CD14-positive monocyte (primary cell): Measurements from ENCODE around the gene GINS1. TPM values are rescaled to one million over a fixed set of nuclear protein-coding genes. Genes with fewer than 3 reads are reported as not detected.
A peak's percentile ranks its signal among the peaks of the same experiment; 100 is the strongest.

Experiments
- DNase-seq, 3 donors: peaks; one replicate each; pipeline ENCODE4 v3.0.0-alpha.2; 2011 to 2022
- H2AFZ ChIP-seq: 2 replicates; pipeline ENCODE4 v1.6.0; 2012; ENCODE audit warnings: mild to moderate bottlenecking, low read depth, low read length, inconsistent platforms; ENCODE audit not compliant: insufficient read depth, poor library complexity, severe bottlenecking
- H3K27ac ChIP-seq, 2 donors: 1 replicate in 1 of 2; 2 replicates in 1 of 2; pipeline ENCODE4 v1.5.1; 2012 to 2013; ENCODE audit warnings: low read length in 2 of 2, control low read depth in 1 of 2, inconsistent platforms in 1 of 2, low read depth in 1 of 2, mild to moderate bottlenecking in 1 of 2
- H3K27me3 ChIP-seq, 2 donors: one replicate each; pipeline versions ENCODE4 v1.6.0 to v1.6.1; 2011 to 2013; ENCODE audit warnings: low read length in 2 of 2; ENCODE audit not compliant: control insufficient read depth in 2 of 2, insufficient read depth in 2 of 2
- H3K36me3 ChIP-seq, 2 donors: replicated peaks in 1 of 2; 1 replicate in 1 of 2; 2 replicates in 1 of 2; pipeline versions ENCODE4 v1.5.1 to v1.6.1; 2012 to 2013; ENCODE audit warnings: low read length in 2 of 2, control low read depth in 1 of 2, inconsistent platforms in 1 of 2, mild to moderate bottlenecking in 1 of 2; ENCODE audit not compliant: insufficient read depth in 2 of 2, control insufficient read depth in 1 of 2
- H3K4me1 ChIP-seq, 2 donors: 1 replicate in 1 of 2; 2 replicates in 1 of 2; pipeline versions ENCODE4 v1.5.1 to v1.6.1; 2012 to 2013; ENCODE audit warnings: low read length in 2 of 2, control low read depth in 1 of 2, inconsistent platforms in 1 of 2, mild to moderate bottlenecking in 1 of 2, moderate library complexity in 1 of 2; ENCODE audit not compliant: insufficient read depth in 2 of 2, control insufficient read depth in 1 of 2
- H3K4me2 ChIP-seq: replicated peaks from 2 replicates; pipeline ENCODE3; 2012; ENCODE audit warnings: low read length, moderate library complexity, mild to moderate bottlenecking; ENCODE audit not compliant: poor library complexity, severe bottlenecking; ENCODE audit errors: extremely low read depth
- H3K4me3 ChIP-seq, 3 experiments: fragments of 200-600 bp in 1 of 3; sonication (generic) in 1 of 3; replicated peaks in 1 of 3; 1 replicate in 2 of 3; 2 replicates in 1 of 3; pipeline ENCODE4 v1.5.1; 2011 to 2013; ENCODE audit warnings: low read length in 3 of 3, mild to moderate bottlenecking in 3 of 3, control low read depth in 2 of 3, low read depth in 2 of 3, inconsistent platforms in 1 of 3, moderate library complexity in 1 of 3
- H3K79me2 ChIP-seq: 2 replicates; pipeline ENCODE4 v1.6.0; 2012; ENCODE audit warnings: mild to moderate bottlenecking, control low read depth, inconsistent platforms, low read length, moderate library complexity; ENCODE audit not compliant: insufficient read depth
- H3K9ac ChIP-seq: 2 replicates; pipeline ENCODE4 v1.6.0; 2017; ENCODE audit warnings: low read length, mild to moderate bottlenecking; ENCODE audit not compliant: insufficient read depth, poor library complexity, severe bottlenecking
- H3K9me3 ChIP-seq, 2 donors: replicated peaks in 1 of 2; 1 replicate in 1 of 2; 2 replicates in 1 of 2; pipeline versions ENCODE4 v1.5.1 to v1.6.1; 2012 to 2013; ENCODE audit warnings: low read length in 2 of 2, control low read depth in 1 of 2; ENCODE audit not compliant: control insufficient read depth in 1 of 2, insufficient read depth in 1 of 2
- H4K20me1 ChIP-seq: 2 replicates; pipeline ENCODE4 v1.6.0; 2012; ENCODE audit warnings: mild to moderate bottlenecking, low read length, control low read depth, moderate library complexity; ENCODE audit not compliant: insufficient read depth
- H3K27ac Mint-ChIP-seq, 7 donors: one replicate each; pipeline ENCODE4 v1.8.0; 2020; ENCODE audit warnings: mild to moderate bottlenecking in 7 of 7, mixed read lengths in 7 of 7, moderate library complexity in 6 of 7, inconsistent platforms in 2 of 7
- H3K27me3 Mint-ChIP-seq, 3 donors: one replicate each; pipeline ENCODE4 v1.8.0; 2021 to 2022; ENCODE audit warnings: low read depth in 3 of 3, mild to moderate bottlenecking in 3 of 3, mixed read lengths in 3 of 3, moderate library complexity in 3 of 3, inconsistent platforms in 1 of 3
- H3K36me3 Mint-ChIP-seq, 2 donors: one replicate each; pipeline ENCODE4 v1.8.0; 2020; ENCODE audit warnings: mixed read lengths in 2 of 2, inconsistent platforms in 1 of 2, mild to moderate bottlenecking in 1 of 2
- H3K4me1 Mint-ChIP-seq: one replicate; pipeline ENCODE4 v1.8.0; 2020; ENCODE audit warnings: mild to moderate bottlenecking, mixed read lengths
- H3K4me3 Mint-ChIP-seq, 2 donors: one replicate each; pipeline ENCODE4 v1.8.0; 2020; ENCODE audit warnings: mild to moderate bottlenecking in 2 of 2, mixed read lengths in 2 of 2, moderate library complexity in 1 of 2
- H3K9me3 Mint-ChIP-seq, 7 donors: one replicate each; pipeline ENCODE4 v1.8.0; 2020 to 2022; ENCODE audit warnings: mixed read lengths in 7 of 7, mild to moderate bottlenecking in 6 of 7, moderate library complexity in 6 of 7, inconsistent platforms in 2 of 7
- WGBS: methylation state at CpG from one replicate; pipeline ENCODE4 v1.1.5; 2013; ENCODE audit warnings: missing lambda C conversion rate; ENCODE audit not compliant: insufficient coverage; 5-methylcytosine and 5-hydroxymethylcytosine counted together
- intact Hi-C, 2 donors: fragments of 100-400 bp; cut with micrococcal nuclease; formaldehyde crosslinking; loops; one replicate each; pipeline versions ENCODE4 v1.15.0 to v1.15.1; 2023
- polyA plus RNA-seq, 3 donors: library from polyadenylated mRNA; depleted of rRNA in 1 of 3; unstranded in 2 of 3; stranded (reverse) in 1 of 3; fragments of 300-500 nt in 2 of 3; fragments of >200 nt in 1 of 3; fragmentation: Illumina TruSeq in 2 of 3; gene quantifications; 1 replicate in 2 of 3; 2 replicates in 1 of 3; pipeline ENCODE4 v1.2.3, GENCODE V29; 2012 to 2021
- TF ChIP-seq, protein P1 (sequence below): fragments of 200-600 bp; IDR thresholded peaks from one replicate; pipeline ENCODE4 v1.8.0; 2022; ENCODE audit warnings: antibody characterized with exemption, mild to moderate bottlenecking

GINS1 gene
- polyA plus RNA-seq, 3 donors: 0.16 to 0.48 (median 0.28) TPM

DNA sequence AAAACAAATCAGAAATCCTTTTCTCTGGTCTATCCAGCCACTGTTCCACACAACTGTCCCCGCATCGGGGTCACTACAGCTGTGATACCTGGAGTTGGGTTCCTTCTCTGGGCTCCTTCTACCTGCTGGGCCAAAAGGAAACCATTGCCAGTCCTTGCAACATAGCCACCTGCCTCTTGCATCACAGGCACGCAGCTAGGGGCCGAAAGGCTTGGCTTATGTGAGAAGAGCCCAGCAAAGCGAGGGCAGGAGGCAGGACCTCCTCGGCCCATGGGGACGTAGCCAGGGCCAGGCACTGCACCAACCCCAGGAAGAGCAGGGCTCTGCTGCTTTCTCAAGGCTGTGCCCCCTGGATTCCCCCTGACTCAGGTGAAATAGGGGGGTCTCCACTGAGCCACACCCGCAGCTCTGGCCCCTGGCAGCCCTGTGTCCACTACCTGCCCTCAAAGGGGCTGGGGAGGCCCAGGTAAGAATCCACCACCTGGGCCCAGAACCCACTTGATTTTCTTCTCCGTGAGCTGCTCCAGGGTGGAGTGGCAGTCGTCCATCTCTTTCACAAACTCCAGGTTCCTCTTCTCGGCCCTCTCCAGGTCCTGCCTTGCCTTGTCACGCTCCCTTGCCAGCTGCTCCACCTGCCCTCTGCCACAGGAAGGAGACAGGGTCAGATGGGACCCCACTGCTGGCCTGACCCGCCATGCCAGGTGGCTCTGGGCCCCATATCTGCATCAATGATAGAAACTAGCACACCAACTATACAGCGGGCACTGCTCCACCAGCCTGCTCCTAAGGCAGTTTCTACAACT lies 88.9 kb downstream of the GINS1 start:
- H3K4me2 ChIP-seq: no peak overlapping the region
- H3K4me3 ChIP-seq: no peak overlapping the region
- Mint-ChIP-seq H3K4me3 (no peak overlapping the region), H3K36me3 (no peaks in the 10 kb centered on the region), H3K4me1 (no peaks in the 10 kb centered on the region), H3K9me3 (no peaks in the 10 kb centered on the region), H3K27ac (peak overlapping the region in 1 of 7 donors; percentile 40), H3K27me3 (peaks cover 1 to 3% (median 2%) of the 10 kb centered on the region in 3 donors)
- no peaks in the 10 kb centered on the region for H3K9me3 ChIP-seq
- intact Hi-C loops: no loop called here
- no peaks in the 10 kb centered on the region for H3K36me3 ChIP-seq
- TF ChIP-seq, protein P1, sequence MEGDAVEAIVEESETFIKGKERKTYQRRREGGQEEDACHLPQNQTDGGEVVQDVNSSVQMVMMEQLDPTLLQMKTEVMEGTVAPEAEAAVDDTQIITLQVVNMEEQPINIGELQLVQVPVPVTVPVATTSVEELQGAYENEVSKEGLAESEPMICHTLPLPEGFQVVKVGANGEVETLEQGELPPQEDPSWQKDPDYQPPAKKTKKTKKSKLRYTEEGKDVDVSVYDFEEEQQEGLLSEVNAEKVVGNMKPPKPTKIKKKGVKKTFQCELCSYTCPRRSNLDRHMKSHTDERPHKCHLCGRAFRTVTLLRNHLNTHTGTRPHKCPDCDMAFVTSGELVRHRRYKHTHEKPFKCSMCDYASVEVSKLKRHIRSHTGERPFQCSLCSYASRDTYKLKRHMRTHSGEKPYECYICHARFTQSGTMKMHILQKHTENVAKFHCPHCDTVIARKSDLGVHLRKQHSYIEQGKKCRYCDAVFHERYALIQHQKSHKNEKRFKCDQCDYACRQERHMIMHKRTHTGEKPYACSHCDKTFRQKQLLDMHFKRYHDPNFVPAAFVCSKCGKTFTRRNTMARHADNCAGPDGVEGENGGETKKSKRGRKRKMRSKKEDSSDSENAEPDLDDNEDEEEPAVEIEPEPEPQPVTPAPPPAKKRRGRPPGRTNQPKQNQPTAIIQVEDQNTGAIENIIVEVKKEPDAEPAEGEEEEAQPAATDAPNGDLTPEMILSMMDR: no peak
- 84% methylated on average over 12 of the region's 14 CpGs for WGBS
- no peak overlapping the region for H3K9ac ChIP-seq
- DNase-seq: no peak
- no peak overlapping the region for H2AFZ ChIP-seq
- H3K27me3 ChIP-seq: no peaks in the 10 kb centered on the region
- no peak overlapping the region for H3K27ac ChIP-seq
- H4K20me1 ChIP-seq: no peaks in the 10 kb centered on the region
- H3K4me1 ChIP-seq: no peaks in the 10 kb centered on the region
- no peaks in the 10 kb centered on the region for H3K79me2 ChIP-seq

DNA sequence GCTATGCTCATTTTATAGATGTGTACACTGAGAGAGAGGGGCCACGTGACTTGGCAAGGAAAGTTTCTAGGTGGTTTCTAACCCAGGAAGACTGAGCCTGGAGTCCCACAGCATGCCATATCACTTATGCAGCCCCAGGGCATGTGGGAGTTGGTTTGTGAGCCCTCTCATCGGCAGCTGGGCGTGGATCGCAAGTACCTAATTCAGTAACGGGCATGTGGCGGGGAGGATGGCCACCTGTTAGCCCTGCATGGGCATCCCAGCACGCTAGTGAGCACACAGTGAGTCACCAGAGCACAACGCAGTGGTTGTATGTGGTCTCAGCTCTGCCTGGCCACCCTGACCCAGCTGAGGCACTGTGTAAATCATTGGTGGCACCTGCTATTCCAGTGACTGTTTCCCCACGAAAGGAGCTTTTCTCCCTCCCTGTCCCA lies 89.5 kb downstream of the GINS1 start:
- Mint-ChIP-seq H3K27me3 (peaks cover under 1 to 3% (median 1%) of the 10 kb centered on the region in 3 donors), H3K36me3 (no peaks in the 10 kb centered on the region), H3K27ac (no peak overlapping the region), H3K9me3 (no peaks in the 10 kb centered on the region), H3K4me1 (no peaks in the 10 kb centered on the region), H3K4me3 (no peak overlapping the region)
- Histone ChIP-seq H3K4me1 (no peaks in the 10 kb centered on the region), H3K4me2 (no peak overlapping the region), H3K27ac (no peak overlapping the region), H3K9me3 (no peaks in the 10 kb centered on the region), H3K4me3 (no peak overlapping the region), H4K20me1 (no peaks in the 10 kb centered on the region), H3K9ac (no peak overlapping the region), H3K27me3 (no peaks in the 10 kb centered on the region), H2AFZ (no peak overlapping the region), H3K36me3 (no peaks in the 10 kb centered on the region), H3K79me2 (no peaks in the 10 kb centered on the region)
- 83% methylated on average over 9 of the region's 9 CpGs for WGBS
- TF ChIP-seq, protein P1: no peak
- intact Hi-C loops: no loop called here
- no peak for DNase-seq
